GM06990 (cell line): ENCODE data around the gene TOP2B.

Experiments
- DNase-seq: peaks from one replicate; pipeline ENCODE4 v3.0.0-alpha.2; 2011; ENCODE audit not compliant: insufficient read length; ENCODE audit errors: extremely low read depth
- H3K27me3 ChIP-seq: replicated peaks from 2 replicates; pipeline ENCODE4 v1.6.0; 2011; ENCODE audit warnings: low read length; ENCODE audit not compliant: control insufficient read depth, insufficient read depth
- H3K36me3 ChIP-seq: 2 replicates; pipeline ENCODE4 v1.5.1; 2011; ENCODE audit warnings: low read length; ENCODE audit not compliant: control insufficient read depth, insufficient read depth
- H3K4me3 ChIP-seq: replicated peaks from 2 replicates; pipeline ENCODE4 v1.5.1; 2011; ENCODE audit warnings: low read depth, mild to moderate bottlenecking, control low read depth, low read length
- CTCF ChIP-seq: IDR thresholded peaks from 2 replicates; pipeline ENCODE4 v1.5.1; 2011; ENCODE audit warnings: low read length, control low read depth, mild to moderate bottlenecking, inconsistent platforms; ENCODE audit not compliant: insufficient read depth, poor library complexity, severe bottlenecking

Gene TOP2B

GRCh38 chr3:25556447-25556846 lies 108.3 kb downstream of the TOP2B start:
- no peak overlapping the region for H3K4me3 ChIP-seq
- TF ChIP-seq CTCF, result no peak
- DNase-seq, result no peak

GRCh38 chr3:25555695-25556437 lies 108.8 kb downstream of the TOP2B start:
- no peaks in the 10 kb centered on the region for H3K27me3 ChIP-seq
- no peak for TF ChIP-seq CTCF
- no peaks in the 10 kb centered on the region for H3K36me3 ChIP-seq
- H3K4me3 ChIP-seq, result no peak overlapping the region
- DNase-seq, result no peak

More at GRCh38 chr3:25556447-25556846, 108.3 kb downstream of the TOP2B start:
- Histone ChIP-seq H3K27me3 (no peaks in the 10 kb centered on the region), H3K36me3 (no peaks in the 10 kb centered on the region)

GRCh38 chr3:25554376-25554775 lies 110.3 kb downstream of the TOP2B start:
- TF ChIP-seq CTCF, result no peak
- DNase-seq, result no peak
- Histone ChIP-seq H3K4me3 (no peak overlapping the region), H3K36me3 (no peaks in the 10 kb centered on the region), H3K27me3 (no peaks in the 10 kb centered on the region)

- TF ChIP-seq CTCF, result no peak
- H3K4me3 ChIP-seq, result no peak overlapping the region
- H3K36me3 ChIP-seq, result no peaks in the 10 kb centered on the region
- no peaks in the 10 kb centered on the region for H3K27me3 ChIP-seq
- no peak for DNase-seq
Measured at GRCh38 chr3:25552251-25552650, 112.5 kb downstream of the TOP2B start.

- DNase-seq, result no peak
- Histone ChIP-seq H3K27me3 (no peaks in the 10 kb centered on the region), H3K4me3 (no peak overlapping the region), H3K36me3 (no peaks in the 10 kb centered on the region)
- TF ChIP-seq CTCF, result no peak
Measured at GRCh38 chr3:25548836-25549235, 115.9 kb downstream of the TOP2B start.
